ENCODE results near the gene HELLS.
A peak's percentile ranks its signal among the peaks of the same experiment; 100 is the strongest.
"Not testable (repeated sequence)": the region's sequence is repeated elsewhere in the genome, so short reads cannot be mapped to it uniquely, and the experiment has no call there.

Gene HELLS

GRCh38 chr10:94545391-94546048, at the start of gene HELLS:
HELLS (plus strand) TSS chr10:94545788; CDS start chr10:94545922, 134 bp downstream.
- peak; percentile 60 for DNase-seq (ENCODE audit: low spot score)

DNA sequence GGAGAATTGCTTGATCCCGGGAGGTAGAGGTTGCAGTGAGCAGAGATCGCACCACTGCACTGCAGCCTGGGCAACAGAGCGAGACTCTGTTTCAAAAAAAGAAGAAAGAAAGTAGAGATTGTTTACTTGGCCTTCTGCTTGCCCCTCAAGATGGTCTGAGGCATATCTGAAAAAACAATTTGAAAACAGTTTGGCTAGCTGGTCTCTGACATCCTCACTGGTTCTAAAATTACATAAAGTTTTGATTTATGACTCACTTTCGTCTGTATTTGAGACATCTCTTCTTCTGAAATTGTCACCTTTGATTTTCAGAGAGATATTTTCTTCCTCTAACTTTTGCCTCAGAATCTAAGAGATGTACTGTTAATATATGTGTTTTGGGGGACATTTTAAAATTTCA, 49.6 kb upstream of the HELLS start:
- no peak for DNase-seq (ENCODE audit: low spot score)

GRCh38 chr10:94496646-94497045, 48.9 kb upstream of the HELLS start:
- no peak for DNase-seq (ENCODE audit: low spot score)

GRCh38 chr10:94500063-94500462, 45.5 kb upstream of the HELLS start:
- no peak for DNase-seq (ENCODE audit: low spot score)

DNA sequence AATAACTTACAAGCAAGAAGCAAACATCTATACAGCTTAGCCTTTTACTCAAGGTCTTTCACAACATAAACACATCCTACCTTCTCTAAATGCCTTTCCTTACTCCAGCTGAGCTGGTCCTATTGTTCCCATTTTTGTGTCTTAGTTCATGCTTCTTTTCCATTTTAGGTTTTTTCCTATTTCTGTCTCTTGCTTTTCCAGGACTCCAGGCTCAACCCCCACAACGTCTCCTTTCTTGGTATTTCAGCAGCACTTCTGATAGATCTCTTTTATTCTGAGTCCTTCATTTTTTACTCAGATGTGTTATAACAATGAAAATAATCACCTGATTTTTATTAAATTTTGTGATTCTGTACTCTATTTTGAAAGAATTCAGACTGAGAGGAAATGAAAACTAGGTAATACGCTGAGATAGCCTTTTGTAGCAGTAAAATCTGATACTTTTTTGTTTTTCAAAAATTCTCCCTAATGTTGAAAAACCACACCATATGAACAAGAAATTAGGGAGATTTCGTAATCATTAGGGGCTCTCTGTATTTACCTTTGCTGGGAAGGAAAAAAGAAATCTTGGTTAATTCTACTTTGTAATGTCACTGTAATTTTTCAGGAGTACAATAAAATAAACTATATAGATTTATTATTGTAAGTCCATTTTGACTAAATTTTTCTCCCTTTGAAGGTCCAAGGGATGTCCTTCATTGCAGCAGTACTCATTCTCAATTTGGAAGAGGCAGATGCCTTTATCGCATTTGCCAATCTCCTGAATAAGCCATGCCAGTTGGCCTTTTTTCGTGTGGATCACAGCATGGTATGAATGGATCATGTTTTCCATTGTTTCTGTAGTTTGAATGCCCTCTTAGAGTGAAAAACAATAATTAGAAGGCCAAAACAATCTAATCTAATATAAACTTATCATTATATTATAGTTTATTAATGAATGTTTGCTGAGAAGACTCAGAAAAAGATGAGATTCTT, 24.0 kb upstream of the HELLS start:
- peak; percentile 55 for DNase-seq (ENCODE audit: low spot score)

DNA sequence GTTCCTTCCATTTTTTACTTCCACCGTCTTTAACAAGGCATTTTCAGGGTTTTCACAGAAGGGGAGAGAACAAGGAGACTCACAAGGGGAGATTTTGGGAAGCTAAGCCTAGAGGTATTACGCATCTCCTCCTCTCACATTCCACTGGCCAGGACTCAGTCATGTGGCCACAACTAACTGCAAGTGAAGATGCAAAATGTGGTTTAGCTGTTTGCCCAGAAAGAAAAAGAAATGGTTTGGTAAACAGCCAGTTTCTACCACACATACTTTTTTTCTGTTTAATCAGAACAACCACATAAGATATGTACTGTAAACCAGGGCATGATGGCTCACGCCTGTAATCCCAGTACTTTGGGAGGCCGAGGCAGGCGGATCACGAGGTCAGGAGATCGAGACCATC, 21.4 kb upstream of the HELLS start:
- no peak for DNase-seq (ENCODE audit: low spot score)

DNA sequence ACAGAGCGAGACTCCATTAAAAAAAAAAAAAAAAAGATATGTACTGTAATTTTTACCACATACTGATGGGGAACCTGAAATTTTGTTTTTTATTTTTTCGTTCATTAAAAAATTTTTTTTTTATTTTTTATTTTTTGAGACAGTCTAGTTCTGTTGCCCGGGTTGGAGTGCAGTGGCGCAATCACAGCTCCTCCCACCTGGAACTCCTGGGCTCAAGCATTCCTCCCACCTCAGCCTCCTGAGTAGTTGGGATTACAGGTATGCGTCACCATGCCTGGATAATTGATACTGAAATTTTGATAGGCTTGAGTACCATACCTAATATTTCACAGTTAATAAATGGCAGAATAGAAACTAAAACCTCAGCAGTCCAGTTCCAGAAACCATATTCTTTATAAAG, 20.9 kb upstream of the HELLS start:
- peak; percentile 27 for DNase-seq (ENCODE audit: low spot score)

- not testable (repeated sequence) for DNase-seq (ENCODE audit: low spot score)
Measured at GRCh38 chr10:94531550-94531949, 14.0 kb upstream of the HELLS start.

- no peak for DNase-seq (ENCODE audit: low spot score)
Measured at GRCh38 chr10:94533027-94533426, 12.6 kb upstream of the HELLS start.

GRCh38 chr10:94542282-94542681, 3.3 kb upstream of the HELLS start:
- not testable (repeated sequence) for DNase-seq (ENCODE audit: low spot score)

DNA sequence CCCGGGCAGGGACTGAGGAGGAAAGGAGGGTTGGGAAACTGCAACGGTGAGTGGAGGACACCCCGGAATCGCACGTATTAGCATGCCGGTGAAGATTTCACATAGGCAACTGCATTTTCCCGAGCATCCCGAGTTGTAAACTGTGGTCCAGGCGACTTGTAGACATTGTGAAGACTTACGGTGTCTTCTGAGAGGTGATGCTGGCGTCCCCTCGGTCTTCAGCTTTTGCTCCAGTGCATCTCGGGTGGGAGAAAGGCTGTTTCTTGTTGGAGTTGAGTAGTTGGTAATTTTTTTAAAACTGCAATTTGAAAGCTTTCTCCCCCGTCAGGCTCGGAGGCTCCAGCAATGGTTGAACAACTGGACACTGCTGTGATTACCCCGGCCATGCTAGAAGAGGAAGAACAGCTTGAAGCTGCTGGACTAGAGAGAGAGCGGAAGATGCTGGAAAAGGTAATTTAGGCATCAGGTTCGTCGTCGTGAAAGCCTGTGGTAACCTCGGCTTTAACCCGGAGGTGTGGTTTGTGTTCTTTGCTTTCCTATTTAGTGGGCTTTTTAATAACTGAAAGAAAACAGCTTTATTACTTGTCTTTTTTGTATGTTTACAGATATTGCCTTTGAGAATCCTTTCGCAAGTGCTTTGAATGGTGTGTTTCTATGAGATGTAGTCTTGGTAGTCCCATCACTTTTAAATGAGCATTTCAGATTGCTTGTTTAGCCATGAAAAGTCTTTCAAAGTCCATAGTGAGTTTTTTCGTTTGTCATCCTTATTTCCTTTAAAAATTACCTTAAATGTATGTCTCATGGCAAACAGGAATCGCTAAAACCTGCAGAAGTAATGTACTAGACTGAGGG, 687 bp downstream of the HELLS start:
- no peak for DNase-seq (ENCODE audit: low spot score)

- DNase-seq (ENCODE audit: low spot score): no peak
Measured at GRCh38 chr10:94546901-94547185, 1.3 kb downstream of the HELLS start.

DNA sequence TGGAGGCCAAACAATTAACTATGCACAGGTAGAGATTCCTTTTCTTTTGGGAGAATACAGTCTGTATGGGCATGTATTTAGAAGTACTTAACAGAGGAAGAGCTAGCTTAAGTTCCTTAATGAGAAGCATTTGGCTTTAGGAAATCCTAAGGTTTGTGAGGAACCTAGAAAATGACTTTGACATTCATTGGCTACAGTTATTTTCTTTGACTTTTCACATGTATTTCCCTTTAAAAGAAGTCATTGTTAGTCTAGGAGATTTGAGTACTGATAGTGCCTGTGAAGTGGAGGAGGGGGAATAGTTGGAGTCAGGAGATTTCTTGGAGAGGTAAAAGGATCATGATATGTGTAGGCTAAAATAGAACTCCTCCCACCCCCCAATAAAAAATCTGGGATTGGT, 3.6 kb downstream of the HELLS start:
- no peak for DNase-seq (ENCODE audit: low spot score)

- not testable (repeated sequence) for DNase-seq (ENCODE audit: low spot score)
Measured at GRCh38 chr10:94567714-94568307, 22.2 kb downstream of the HELLS start.

DNA sequence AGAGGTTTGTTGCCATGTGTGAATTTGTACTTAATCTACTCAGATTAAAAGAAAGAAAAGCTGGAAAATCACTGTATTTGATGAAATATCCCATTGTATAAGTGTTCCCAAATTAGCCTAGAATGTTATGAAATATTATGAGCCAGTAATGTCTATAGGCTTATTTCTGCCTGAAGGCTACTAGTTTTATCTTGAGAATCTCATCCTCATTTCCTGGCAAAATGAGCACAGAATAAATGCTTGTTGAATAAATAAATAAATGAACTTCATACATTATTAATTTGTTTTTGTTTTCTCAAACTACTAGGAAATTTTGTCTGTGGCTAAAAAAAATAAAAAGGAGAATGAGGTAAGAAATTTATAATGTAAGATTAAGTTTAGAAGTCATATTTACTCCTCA, 25.5 kb downstream of the HELLS start:
- no peak for DNase-seq (ENCODE audit: low spot score)

DNA sequence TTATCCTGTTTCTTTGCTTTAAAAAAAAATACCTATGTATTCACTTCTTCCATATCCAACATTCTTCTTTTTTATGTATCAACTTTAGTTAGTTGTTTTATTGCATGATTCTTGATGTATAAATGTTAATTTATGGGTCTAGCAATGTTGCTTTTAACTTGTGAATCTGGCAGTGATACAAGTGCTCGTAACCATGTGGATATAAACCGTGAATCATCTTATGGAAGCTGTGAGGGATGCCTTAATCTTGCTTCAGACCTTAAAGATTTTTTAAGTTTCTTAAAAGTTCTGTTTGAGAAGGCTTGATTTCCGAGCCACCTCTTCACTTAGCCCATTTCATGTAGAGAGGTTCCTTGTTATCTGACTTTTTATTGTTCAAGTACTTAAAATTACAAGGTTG, 25.9 kb downstream of the HELLS start:
- DNase-seq (ENCODE audit: low spot score): no peak

- no peak for DNase-seq (ENCODE audit: low spot score)
Measured at GRCh38 chr10:94578790-94579189, 33.2 kb downstream of the HELLS start.

GRCh38 chr10:94583124-94583523, 37.5 kb downstream of the HELLS start:
- DNase-seq (ENCODE audit: low spot score): no peak

DNA sequence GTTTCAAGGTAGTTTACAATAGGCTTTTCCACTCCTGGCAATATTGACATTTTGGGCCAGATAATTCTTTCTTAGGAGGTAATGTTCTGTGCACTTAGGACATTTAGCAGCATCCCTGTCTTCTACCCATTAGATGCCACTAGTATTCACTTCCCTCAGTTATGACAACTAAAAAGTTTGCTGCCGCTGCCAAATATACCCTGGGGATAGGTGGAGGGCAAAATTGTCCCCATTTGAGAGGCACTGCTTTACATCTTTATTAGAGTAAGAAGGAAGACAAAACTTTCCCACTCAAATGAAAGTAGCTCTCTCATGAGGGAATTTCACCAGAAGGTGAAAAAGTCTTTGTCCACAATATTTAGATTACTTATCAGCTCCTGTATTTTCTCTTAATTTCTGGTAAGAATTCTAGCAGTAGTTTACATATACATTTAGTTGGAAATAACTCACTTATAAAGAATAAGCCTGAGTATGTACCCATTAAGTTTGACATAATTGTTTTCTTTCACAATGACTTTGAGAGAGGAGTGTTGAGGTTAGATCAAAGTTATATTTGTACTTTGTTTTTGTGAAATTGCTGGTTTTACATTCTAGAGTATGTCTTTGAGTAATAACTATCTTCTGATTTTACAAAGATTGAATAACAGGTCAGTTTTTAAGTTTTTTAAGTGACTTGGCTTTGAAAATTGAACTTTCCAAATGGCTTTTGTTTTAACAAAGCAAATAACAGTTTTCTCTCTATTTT, 46.0 kb downstream of the HELLS start:
- DNase-seq (ENCODE audit: low spot score): no peak

DNA sequence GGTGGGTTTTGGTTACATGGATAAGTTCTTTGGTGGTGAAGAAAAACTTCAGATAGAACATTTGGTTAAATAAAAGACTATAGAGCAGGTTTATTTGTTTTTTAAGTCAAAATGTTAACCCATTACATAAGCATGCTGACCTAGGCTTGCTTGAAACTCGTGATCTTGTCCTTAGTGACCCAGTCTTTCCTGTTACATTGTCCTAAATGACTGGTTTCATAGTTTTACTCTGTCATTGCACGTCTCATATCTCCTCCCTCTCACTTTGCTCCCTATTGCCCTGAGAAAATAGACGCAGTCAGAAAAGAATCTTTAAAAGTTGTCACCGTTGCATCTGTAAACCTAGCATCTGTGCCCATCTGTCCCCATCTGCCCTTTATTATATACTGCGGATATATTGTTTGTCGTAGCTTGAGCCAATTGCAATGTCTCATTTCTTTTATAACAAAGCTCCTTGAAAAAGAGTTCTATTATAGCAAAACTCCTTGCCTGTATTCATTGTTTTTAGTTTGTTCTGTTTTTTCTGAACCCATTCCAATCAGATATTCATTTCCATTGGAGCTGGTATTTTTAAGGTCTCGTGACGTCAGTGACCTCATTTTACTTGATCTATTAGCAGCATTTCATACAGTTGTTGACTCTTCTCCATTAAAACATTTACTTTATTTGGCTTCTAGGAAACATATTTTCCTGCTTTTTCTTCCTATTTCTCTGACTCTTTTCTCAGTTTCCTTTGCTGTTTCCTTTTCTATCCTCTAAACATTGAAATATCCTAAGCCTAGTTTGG, 57.3 kb downstream of the HELLS start:
- DNase-seq (ENCODE audit: low spot score): no peak

GRCh38 chr10:94607111-94607510, 61.5 kb downstream of the HELLS start:
- no peak for DNase-seq (ENCODE audit: low spot score)
